Kidney epithelial cell (primary cell): ENCODE data around the gene ST6GAL2. TPM values are rescaled to one million over a fixed set of nuclear protein-coding genes. Genes with fewer than 3 reads are reported as not detected.

Experiments used
- DNase-seq: peaks from one replicate; pipeline ENCODE4 v3.0.0-alpha.2; 2010; ENCODE audit warnings: low read depth
- H3K27me3 ChIP-seq: 2 replicates; pipeline ENCODE4 v1.6.0; 2011; ENCODE audit warnings: low read length; ENCODE audit not compliant: control insufficient read depth, insufficient read depth
- H3K36me3 ChIP-seq: 2 replicates; pipeline ENCODE4 v1.5.1; 2011; ENCODE audit warnings: low read length; ENCODE audit not compliant: control insufficient read depth, insufficient read depth
- H3K4me3 ChIP-seq: 2 replicates; pipeline ENCODE4 v1.5.1; 2011; ENCODE audit warnings: low read depth, mild to moderate bottlenecking, control low read depth, low read length
- CTCF ChIP-seq: IDR thresholded peaks from 2 replicates; pipeline ENCODE4 v1.5.1; 2011; ENCODE audit warnings: mild to moderate bottlenecking, moderate library complexity, low read length, control low read depth, inconsistent platforms; ENCODE audit not compliant: insufficient read depth, poor library complexity, severe bottlenecking
- total RNA-seq: library from RNA; depleted of rRNA; stranded (reverse); fragments of >200 nt; gene quantifications from 2 replicates; pipeline ENCODE4 v1.2.3, GENCODE V29; 2015

Gene ST6GAL2
- total RNA-seq, 1 donor from 2014 or later, result 4.5 TPM

GRCh38 chr2:106904242-106904641, 18.3 kb upstream of the ST6GAL2 start:
- no peaks in the 10 kb centered on the region for H3K36me3 ChIP-seq
- no peak for DNase-seq
- H3K4me3 ChIP-seq, result no peak overlapping the region
- no peaks in the 10 kb centered on the region for H3K27me3 ChIP-seq
- no peak for TF ChIP-seq CTCF

GRCh38 chr2:106899786-106900530, 14.0 kb upstream of the ST6GAL2 start:
- no peak overlapping the region for H3K4me3 ChIP-seq
- H3K27me3 ChIP-seq, result no peaks in the 10 kb centered on the region
- no peaks in the 10 kb centered on the region for H3K36me3 ChIP-seq
- TF ChIP-seq CTCF, result no peak
- no peak for DNase-seq

GRCh38 chr2:106894545-106894944, 8.6 kb upstream of the ST6GAL2 start:
- DNase-seq, result no peak
- H3K4me3 ChIP-seq, result no peak overlapping the region

GRCh38 chr2:106892048-106892447, 6.1 kb upstream of the ST6GAL2 start:
- DNase-seq, result no peak
- no peaks in the 10 kb centered on the region for H3K36me3 ChIP-seq
- H3K4me3 ChIP-seq, result no peak overlapping the region
- TF ChIP-seq CTCF, result no peak
- peaks cover 2% of the 10 kb centered on the region for H3K27me3 ChIP-seq

More at GRCh38 chr2:106894545-106894944, 8.6 kb upstream of the ST6GAL2 start:
- no peaks in the 10 kb centered on the region for H3K36me3 ChIP-seq
- TF ChIP-seq CTCF, result no peak
- H3K27me3 ChIP-seq, result no peaks in the 10 kb centered on the region

- no peak overlapping the region for H3K4me3 ChIP-seq
- DNase-seq, result no peak
- no peak for TF ChIP-seq CTCF
- H3K27me3 ChIP-seq, result peaks cover 8% of the 10 kb centered on the region
- no peaks in the 10 kb centered on the region for H3K36me3 ChIP-seq
Observed at GRCh38 chr2:106890606-106891005, 4.6 kb upstream of the ST6GAL2 start.
